Kidney (tissue), 14 donors: Measurements from ENCODE around the gene ACSF3. TPM values are rescaled to one million over a fixed set of nuclear protein-coding genes. Genes with fewer than 3 reads are reported as not detected.

Source experiments
- DNase-seq, 5 donors: peaks; one replicate each; pipeline ENCODE4 v3.0.0-alpha.2; 2013 to 2020
- FAIRE-seq: peaks from 2 replicates; lab custom pipeline; 2012; peaks lifted over from hg19 to GRCh38; lab: Jason Lieb, UNC
- H3K27ac ChIP-seq, 2 donors: one replicate each; pipeline ENCODE4 v1.7.0; 2013; ENCODE audit warnings: low read depth in 2 of 2, low read length in 2 of 2, inconsistent platforms in 1 of 2
- H3K27me3 ChIP-seq: one replicate; pipeline ENCODE4 v1.7.1; 2013; ENCODE audit warnings: low read length, inconsistent platforms; ENCODE audit not compliant: control insufficient read depth, insufficient read depth
- H3K36me3 ChIP-seq, 3 donors: one replicate each; pipeline versions ENCODE4 v1.7.0 to v1.7.1; 2013; ENCODE audit warnings: low read length in 3 of 3, control low read depth in 1 of 3, inconsistent platforms in 1 of 3; ENCODE audit not compliant: insufficient read depth in 3 of 3, control insufficient read depth in 2 of 3
- H3K4me1 ChIP-seq, 3 donors: one replicate each; pipeline versions ENCODE4 v1.7.0 to v1.7.1; 2013; ENCODE audit warnings: low read length in 3 of 3, inconsistent platforms in 1 of 3, low read depth in 1 of 3; ENCODE audit not compliant: control insufficient read depth in 2 of 3, insufficient read depth in 2 of 3
- H3K4me3 ChIP-seq, 3 donors: one replicate each; pipeline versions ENCODE4 v1.7.0 to v1.8.1; 2013; ENCODE audit warnings: low read length in 3 of 3, control low read depth in 1 of 3, inconsistent platforms in 1 of 3
- H3K9ac ChIP-seq, 3 donors: one replicate each; pipeline versions ENCODE4 v1.7.0 to v1.7.1; 2013; ENCODE audit warnings: low read length in 3 of 3, control low read depth in 1 of 3, inconsistent platforms in 1 of 3
- H3K9me3 ChIP-seq, 3 donors: one replicate each; pipeline versions ENCODE4 v1.7.0 to v1.7.1; 2013; ENCODE audit warnings: low read length in 3 of 3, control low read depth in 1 of 3, inconsistent platforms in 1 of 3; ENCODE audit not compliant: control insufficient read depth in 2 of 3, insufficient read depth in 1 of 3
- intact Hi-C: fragments of 100-400 bp; cut with DNase I; formaldehyde crosslinking; loops from one replicate; pipeline ENCODE4 v1.11.1; 2022
- polyA plus RNA-seq: library from polyadenylated mRNA; stranded (reverse); fragments of 350-450 nt; fragmentation: Illumina TruSeq; extraction: RNeasy Lipid Tissue Mini Kit (QIAGEN cat#74804); gene quantifications from one replicate; pipeline ENCODE4 v1.2.3, GENCODE V29; 2014; ENCODE audit warnings: low read depth, low replicate concordance; ENCODE audit not compliant: insufficient read depth
- total RNA-seq: library from RNA; stranded (reverse); fragmentation: NEBNext Ultra II Directional; extraction: Animal tissue kit (Norgen Biotek cat#: 25700); gene quantifications from one replicate; pipeline ENCODE4 v1.2.1, GENCODE V29; 2021
- TF ChIP-seq, protein P1 (sequence below): IDR thresholded peaks from 3 replicates; pipeline ENCODE4 v1.5.1; 2012; ENCODE audit warnings: mild to moderate bottlenecking, moderate library complexity, borderline replicate concordance; ENCODE audit not compliant: insufficient read depth; ENCODE audit errors: extremely low read depth
- donor health status: control.
- donor health status: control.
- donor health status: control.
- donor health status: control.
- donor health status: control.
- donor health status: DM: yes; HTN: yes; CAD: no.
- donor health status: Normal renal cell carcinoma (clear cell type).

ACSF3 gene
- total and polyA plus RNA-seq, 2 donors from 2014 or later, result 33.2 to 39.0 TPM

DNA sequence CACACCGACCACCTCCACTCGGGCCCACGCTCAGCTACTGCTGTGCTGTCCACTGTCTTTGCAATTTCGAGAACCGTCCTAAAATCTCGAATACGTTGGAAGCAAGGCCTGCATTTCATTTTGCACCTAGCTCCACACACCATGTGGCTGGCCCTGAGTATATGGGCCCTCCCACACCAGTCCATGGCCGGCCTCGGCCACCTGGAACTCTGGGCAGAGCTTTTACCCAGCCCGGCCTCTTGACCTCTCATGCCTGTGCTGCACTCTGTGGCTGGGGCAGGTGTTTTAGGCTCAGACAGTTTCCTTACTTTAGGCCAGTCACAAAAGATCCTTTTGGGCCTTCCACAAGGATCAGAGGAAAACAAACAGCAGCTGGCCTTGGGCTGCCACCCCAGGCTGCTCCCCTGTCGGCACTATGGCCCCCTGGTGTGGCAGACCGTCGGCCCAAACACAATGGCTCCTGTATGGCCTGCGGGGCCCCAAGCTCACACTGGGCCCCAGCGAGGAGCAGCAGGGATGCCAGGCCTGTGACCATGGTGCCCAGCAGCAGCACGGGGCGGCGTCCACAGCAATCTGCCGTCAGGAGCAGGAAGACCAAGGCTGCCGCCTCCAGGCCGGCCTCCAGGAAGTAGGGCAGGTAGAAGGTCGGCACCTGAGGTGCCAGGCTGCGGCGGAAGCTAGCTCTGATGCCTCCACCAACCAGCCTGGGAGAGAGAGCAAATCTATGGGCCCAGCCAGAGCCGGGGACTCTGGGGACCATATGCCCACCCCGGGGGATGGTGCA is 104.2 kb downstream of the ACSF3 start:
- no peaks in the 10 kb centered on the region for H3K9me3 ChIP-seq
- DNase-seq, result peak in 1 of 5 donors; percentile 63
- intact Hi-C loops, result no loop called here
- no peak overlapping the region for H3K4me3 ChIP-seq
- peaks cover 9% of the 10 kb centered on the region for H3K27me3 ChIP-seq
- peaks cover 0 to 2% (median 0%) of the 10 kb centered on the region in 3 donors for H3K4me1 ChIP-seq
- H3K36me3 ChIP-seq, result no peaks in the 10 kb centered on the region
- no peak for FAIRE-seq
- H3K27ac ChIP-seq, result no peak overlapping the region
- TF ChIP-seq, protein P1, sequence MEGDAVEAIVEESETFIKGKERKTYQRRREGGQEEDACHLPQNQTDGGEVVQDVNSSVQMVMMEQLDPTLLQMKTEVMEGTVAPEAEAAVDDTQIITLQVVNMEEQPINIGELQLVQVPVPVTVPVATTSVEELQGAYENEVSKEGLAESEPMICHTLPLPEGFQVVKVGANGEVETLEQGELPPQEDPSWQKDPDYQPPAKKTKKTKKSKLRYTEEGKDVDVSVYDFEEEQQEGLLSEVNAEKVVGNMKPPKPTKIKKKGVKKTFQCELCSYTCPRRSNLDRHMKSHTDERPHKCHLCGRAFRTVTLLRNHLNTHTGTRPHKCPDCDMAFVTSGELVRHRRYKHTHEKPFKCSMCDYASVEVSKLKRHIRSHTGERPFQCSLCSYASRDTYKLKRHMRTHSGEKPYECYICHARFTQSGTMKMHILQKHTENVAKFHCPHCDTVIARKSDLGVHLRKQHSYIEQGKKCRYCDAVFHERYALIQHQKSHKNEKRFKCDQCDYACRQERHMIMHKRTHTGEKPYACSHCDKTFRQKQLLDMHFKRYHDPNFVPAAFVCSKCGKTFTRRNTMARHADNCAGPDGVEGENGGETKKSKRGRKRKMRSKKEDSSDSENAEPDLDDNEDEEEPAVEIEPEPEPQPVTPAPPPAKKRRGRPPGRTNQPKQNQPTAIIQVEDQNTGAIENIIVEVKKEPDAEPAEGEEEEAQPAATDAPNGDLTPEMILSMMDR, result no peak
- H3K9ac ChIP-seq, result no peak overlapping the region

DNA sequence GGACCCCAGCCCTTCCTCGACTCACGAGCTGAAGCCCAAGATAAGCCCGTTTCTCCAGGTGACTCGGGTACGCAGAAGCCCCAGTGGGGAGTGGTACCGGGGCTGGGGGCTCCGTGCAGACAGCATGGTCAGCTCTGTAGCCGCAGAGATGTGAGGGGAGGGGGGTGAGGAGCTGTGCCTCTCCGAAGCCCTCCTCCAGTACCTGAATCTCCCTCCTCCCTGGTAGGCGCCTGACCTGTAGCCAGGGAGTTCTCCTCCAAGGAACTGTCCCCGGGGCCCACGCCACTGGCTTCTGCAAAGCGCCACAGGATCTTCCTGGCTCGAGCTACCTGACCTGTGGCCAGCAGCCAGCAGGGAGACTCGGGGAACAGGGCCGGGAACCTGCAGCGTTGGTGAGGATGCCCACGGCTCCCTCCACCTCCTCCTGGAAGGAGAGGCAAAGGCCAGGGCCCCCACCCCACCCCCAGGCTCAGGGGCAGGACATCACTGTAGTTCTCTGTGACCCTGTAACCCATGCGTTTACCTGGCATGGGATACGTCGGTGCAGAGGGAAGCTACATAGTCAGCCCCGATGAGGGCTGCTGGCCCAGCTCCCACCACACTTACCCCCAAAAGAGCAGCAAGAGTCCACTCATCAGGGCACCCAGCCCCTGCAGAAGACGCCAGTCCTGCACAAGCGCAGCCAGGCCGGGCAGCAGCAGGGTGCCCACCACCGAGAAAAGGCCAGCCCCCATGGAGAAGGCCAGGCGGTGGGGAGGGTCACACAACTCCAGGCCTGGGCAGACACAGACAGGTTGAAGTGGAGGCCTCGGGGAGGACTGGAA is 105.0 kb downstream of the ACSF3 start:
- Histone ChIP-seq H3K9me3 (no peaks in the 10 kb centered on the region), H3K27ac (no peak overlapping the region), H3K36me3 (no peaks in the 10 kb centered on the region), H3K4me3 (no peak overlapping the region), H3K27me3 (peaks cover 17% of the 10 kb centered on the region), H3K4me1 (peaks cover 0 to 2% (median 0%) of the 10 kb centered on the region in 3 donors), H3K9ac (no peak overlapping the region)
- TF ChIP-seq, protein P1, result no peak
- intact Hi-C loops, result no loop called here
- FAIRE-seq (no peak), DNase-seq (peak in 1 of 5 donors; percentile 76)

DNA sequence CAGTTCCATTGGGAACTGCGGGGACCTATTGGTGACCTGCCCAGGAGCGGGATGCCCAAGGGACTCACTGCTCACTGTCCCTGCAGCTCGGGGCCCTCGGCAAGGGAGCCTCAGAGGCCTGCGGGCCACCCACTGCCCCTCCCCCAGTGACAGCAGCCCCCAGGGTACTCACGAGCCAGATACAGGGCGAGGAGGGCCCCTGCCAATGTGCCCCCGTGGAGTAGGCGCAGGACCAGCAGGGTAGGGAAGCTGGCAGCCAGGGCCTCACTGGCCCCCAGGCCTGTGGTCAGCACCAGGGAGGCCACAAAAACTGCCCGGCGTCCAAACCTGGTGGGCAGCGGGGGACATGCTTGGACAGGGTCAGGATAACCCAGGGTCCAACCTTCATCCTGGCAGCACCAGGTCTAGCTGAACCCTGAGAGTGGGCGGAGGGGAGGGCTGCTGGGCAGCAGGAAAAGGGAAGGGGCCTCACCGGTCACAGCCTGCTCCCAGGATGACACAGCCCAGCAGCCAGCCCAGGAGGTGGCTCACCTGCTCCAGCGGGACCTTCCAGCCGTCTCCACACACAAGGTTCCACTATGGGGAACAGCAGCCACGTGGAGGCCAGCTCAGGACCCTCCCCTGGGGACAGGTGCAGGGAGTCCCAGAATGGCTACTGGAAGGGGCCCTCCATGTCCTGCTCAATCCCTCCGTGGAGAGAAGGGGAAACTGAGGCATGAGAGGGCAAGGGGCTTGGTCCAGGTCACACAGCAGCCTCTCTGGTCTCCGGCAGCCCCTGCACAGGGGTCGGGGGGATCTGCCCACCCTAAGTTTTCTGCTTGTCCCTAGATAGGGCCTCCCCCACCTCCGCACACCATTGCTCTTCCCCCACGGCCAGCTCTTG is 105.8 kb downstream of the ACSF3 start:
- TF ChIP-seq, protein P1, result no peak
- H3K36me3 ChIP-seq, result no peaks in the 10 kb centered on the region
- H3K9ac ChIP-seq, result no peak overlapping the region
- no peaks in the 10 kb centered on the region for H3K9me3 ChIP-seq
- H3K27me3 ChIP-seq, result peaks cover 17% of the 10 kb centered on the region
- peaks cover 0 to 2% (median 0%) of the 10 kb centered on the region in 3 donors for H3K4me1 ChIP-seq
- no peak overlapping the region for H3K4me3 ChIP-seq
- DNase-seq (peak in 1 of 5 donors; percentile 70), FAIRE-seq (no peak)
- no peak overlapping the region for H3K27ac ChIP-seq
- intact Hi-C loops, result no loop called here
